ENCODE measurements around the gene CHAC1. TPM values are rescaled to one million over a fixed set of nuclear protein-coding genes. Genes with fewer than 3 reads are reported as not detected.
"Not testable (repeated sequence)": the region's sequence is repeated elsewhere in the genome, so short reads cannot be mapped to it uniquely, and the experiment has no call there.

CHAC1 gene
- total RNA-seq, 1 donor, result 1.9 TPM

DNA sequence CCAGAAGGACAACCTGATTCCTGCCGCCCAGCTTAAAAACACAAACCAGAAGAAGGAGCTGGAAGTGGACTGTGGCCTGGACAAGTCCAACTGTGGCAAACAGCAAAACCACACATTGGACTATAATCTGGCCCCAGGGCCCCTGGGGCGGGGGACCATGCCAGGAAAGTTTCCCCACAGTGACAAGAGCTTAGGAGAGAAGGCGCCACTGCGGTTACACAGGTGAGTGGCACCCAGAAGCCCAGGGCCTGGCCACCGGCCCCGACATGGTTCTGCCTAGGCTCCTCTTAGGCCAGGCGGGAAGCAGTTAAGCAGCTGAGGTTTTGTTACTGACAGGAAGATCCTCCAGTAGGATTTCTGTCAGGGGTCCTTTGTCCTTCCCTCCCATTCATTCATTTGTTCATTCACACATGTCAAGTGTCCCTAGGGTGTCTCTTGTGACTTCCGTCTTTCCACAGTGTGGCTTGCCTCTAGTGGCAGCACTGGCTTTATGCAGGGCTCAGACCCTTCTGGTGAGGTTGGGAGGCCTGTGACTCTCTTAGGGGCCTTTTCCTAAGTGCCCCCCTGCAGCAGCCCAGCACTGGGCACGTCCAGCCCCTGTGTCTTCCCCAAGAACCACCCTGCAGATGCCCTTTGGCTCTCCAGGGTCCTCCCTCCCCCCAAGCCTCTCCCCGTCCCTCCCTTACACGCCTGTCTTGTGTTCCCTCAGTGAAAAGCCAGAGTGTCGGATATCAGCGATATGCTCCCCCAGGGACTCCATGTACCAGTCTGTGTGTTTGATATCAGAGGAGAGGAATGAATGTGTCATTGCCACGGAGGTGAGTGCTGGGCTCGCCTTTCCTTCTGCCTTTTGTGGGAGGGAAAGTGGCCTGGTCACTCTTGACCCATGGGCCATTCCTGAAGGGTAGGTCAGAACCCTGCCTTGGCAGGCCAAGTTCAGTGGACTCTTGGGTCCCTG lies 16.3 kb upstream of the CHAC1 start:
- DNase-seq (ENCODE audit: low read depth in 2 of 3, low spot score in 2 of 3), result no peak

DNA sequence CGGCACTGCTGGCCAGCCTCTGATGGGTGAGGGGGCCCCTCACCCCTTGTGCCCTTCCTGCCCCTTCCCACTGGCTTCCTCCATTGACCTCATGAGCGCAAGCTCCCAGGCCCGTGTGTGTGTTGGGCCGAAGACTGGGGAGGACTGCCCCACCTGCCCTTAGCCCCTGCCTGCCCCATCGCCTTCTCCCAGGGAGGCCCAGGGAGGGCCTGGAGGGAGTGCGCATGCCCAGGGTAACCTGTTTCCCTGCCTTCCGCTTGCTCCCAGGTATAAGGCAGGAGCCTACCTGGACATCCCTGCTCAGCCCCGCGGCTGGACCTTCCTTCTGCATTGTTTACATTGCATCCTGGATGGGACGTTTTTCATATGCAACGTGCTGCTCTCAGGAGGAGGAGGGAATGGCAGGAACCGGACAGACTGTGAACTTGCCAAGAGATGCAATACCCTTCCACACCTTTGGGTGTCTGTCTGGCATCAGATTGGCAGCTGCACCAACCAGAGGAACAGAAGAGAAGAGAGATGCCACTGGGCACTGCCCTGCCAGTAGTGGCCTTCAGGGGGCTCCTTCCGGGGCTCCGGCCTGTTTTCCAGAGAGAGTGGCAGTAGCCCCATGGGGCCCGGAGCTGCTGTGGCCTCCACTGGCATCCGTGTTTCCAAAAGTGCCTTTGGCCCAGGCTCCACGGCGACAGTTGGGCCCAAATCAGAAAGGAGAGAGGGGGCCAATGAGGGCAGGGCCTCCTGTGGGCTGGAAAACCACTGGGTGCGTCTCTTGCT lies 15.3 kb upstream of the CHAC1 start:
- peak in 1 of 3 donors; percentile 40 for DNase-seq (ENCODE audit: low read depth in 2 of 3, low spot score in 2 of 3)

DNA sequence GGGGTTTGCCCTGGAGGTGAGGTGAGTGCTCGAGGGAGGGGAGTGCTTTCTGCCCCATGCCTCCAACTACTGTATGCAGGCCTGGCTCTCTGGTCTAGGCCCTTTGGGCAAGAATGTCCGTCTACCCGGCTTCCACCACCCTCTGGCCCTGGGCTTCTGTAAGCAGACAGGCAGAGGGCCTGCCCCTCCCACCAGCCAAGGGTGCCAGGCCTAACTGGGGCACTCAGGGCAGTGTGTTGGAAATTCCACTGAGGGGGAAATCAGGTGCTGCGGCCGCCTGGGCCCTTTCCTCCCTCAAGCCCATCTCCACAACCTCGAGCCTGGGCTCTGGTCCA lies 14.8 kb upstream of the CHAC1 start:
- DNase-seq (ENCODE audit: low read depth in 2 of 3, low spot score in 2 of 3), result no peak

DNA sequence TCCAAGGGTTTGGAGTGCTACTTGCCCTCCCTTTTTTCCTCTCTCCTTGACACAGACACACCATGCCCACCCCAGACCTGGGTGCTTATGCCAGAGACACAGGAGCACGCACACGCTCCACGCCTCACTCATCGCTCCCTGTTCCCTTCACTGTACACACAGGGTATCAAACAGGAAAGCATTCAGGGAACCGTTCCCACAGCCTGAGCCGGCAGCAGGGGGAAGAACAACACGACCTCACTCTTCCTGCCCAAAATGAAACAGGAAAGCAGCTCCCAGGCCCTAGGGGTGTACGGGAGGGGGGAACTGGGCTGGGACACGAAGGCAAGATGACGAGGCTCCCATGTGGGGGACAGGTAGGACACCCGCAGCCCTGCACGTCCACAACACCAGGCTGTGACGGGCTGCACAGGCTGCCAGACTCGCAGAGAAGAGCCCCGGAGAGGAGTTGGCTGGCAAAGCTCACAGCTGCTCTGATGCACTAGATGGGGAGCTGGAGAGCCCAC lies 12.9 kb upstream of the CHAC1 start:
- DNase-seq (ENCODE audit: low read depth in 2 of 3, low spot score in 2 of 3), result peak in 1 of 3 donors; percentile 26

DNA sequence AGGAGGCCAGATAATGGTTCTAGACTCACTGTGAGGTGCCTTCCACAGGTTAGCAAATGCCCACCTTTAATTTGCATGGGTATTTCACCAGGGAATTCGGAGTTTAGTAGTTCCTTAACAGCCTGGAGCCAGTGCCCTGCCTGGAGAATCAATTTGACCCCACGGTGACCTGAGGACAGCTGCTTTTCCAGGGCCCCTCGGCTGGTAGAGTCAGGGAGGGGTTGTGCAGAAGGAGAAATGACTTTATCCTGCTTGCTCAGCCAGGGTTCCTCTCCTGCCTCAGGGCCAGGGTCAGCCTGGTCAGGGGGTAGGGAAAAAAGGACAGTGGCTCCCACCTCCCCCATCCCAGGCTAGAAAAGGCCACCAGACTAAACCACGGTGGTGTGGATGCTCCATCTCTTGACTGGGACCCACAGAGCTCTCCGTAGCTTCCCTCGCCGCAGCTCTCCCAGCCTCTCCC lies 12.2 kb upstream of the CHAC1 start:
- no peak for DNase-seq (ENCODE audit: low read depth in 2 of 3, low spot score in 2 of 3)

DNA sequence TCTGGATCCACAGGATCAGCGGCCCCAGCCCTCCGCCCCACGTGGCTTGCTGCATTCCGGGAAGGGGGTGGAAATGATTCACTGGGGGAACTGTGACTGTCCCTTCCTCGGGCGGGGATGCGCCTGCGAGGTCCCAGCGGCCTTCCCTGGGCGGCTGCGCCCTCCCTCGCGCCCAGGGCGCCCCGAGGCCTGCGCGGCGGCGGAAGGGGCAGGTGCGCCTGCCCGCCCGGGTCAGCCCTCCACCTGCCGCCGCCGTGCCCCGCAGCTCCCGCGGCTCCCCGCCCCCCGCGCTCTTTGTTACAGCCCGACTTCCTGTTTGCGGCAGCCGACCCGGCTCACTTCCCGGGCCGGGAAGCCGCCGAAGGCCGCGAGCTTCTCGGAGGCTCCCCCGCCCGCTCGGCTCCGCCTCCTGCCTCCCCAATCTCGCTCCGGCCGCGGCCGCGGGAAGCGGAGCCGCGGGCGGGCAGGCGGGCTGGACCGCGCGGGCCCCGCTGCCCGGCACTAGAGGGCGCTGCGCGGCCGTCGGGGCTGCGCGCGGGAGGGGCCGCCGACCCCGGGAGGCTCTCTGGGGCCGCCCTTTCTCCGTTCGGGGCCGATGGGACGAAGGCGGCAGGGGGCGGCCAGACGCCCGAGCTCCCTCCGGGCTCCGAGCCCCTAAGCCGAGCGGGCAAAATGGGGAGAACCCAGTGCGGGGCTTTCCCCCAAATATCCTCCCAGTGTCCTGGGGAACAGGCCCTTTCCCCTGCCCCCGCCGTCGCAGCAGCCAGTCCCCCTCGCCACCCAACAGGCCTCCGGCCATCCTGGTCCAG lies 11.5 kb upstream of the CHAC1 start:
- DNase-seq (ENCODE audit: low read depth in 2 of 3, low spot score in 2 of 3), result peak in 2 of 3 donors; percentile 64 to 75

DNA sequence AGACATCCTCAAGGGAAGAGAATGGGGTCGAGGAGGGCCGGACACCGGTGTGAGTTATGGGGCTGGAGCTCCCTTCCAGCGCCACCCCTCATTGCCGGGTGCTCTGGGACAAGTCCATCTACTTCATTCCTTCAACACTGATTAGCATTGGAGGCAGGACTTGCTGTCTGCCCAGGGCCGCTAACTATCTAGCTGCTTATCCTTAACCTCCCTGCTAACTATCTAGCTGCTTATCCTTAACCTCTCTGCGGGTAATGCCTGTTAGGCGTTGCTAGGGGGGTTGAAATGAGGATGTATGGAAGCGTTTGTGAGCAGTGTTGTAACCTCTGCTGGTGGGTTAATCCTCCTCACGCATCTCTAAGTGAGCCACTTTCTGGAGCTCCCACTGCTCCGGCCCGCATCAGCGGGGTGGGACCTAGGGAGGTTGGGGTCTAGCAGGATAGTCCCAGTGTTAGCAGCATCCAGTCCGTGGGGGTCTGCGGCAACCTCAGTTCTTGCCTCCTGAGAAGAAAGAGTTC lies 10.9 kb upstream of the CHAC1 start:
- peak in 1 of 3 donors; percentile 42 for DNase-seq (ENCODE audit: low read depth in 2 of 3, low spot score in 2 of 3)

DNA sequence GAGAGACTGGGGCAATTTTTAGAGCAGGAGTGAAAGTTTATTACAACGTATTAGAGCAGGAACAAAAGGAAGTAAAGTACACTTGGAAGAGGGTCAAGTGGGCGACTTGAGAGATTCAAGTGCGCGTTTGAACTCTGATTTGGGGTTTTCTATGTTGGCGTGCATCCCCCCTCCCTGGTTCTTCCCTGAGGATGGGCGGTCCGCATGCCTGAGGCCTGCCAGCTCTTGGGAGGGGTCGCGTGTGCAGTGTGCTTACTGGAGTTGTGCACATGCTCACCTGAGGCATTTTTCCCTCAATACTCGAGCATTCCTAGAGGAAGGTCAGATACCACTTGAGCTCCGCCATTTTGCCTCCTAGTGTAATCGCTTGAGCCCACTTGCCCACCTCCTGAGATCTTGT lies 10.4 kb upstream of the CHAC1 start:
- no peak for DNase-seq (ENCODE audit: low read depth in 2 of 3, low spot score in 2 of 3)

DNA sequence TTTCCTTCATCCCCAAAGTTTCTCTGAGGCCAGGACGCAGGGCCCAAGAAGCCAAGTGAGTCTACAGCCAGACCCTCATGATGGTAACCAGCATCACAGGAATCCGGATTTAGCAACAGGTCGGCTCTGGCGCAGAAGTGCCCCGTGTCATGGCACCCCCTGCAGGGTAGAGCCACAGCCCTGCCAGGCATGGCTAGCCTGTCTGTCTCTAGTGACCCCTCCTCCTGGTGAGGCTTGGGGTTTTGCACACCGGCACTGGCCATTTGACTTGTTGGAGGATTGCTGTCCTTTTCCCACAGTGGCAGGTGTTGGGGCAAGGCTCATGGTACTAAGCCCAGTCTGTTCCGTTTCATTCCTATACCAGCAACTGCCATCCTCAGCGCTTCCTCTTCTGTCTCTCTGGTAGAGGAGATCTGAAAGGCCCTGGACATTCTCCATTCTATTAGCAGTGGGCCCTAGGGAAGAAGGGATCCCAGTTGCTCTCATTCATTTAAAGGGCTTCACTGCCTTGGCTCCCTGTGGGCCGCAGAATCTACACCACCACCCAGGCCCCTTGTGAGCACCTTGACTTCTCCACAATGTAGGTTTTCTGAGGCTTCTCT lies 9.4 kb upstream of the CHAC1 start:
- DNase-seq (ENCODE audit: low read depth in 2 of 3, low spot score in 2 of 3), result no peak

DNA sequence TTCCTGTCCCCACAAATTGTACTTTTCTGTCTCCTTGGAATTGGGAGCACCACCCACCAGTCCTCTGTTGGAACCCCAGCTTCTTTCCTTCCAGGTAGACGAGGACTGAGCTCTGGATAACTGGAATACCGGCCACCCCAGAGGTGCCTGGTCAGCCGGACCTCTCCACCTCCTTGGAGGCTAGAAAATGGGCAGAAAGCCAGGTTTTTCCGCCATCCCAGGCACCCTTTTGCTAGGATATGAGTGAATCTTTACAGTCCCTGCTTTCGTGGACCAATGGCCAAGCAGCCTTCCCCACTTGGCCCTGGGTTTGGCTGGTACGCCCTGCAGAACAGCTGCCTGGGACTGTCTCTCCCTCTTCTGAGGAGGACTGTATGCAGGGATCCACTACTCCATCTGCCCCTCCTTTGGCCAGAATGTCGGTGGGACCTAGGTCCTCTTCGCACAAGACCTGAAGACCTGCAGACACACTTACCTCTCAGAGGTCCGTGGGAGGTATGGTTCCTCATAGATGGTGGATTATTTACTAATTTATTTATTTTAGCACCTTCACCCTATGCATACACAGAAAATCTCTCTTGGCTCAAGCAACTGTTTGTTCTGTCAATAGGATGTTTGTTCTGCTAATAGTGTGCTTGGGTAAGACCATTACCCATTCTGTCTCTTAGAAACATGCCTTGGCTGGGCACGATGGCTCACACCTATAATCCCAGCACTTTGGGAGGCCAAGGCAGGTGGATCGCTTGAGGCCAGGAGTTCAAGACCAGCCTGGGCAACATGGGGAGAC lies 8.6 kb upstream of the CHAC1 start:
- no peak for DNase-seq (ENCODE audit: low read depth in 2 of 3, low spot score in 2 of 3)

DNA sequence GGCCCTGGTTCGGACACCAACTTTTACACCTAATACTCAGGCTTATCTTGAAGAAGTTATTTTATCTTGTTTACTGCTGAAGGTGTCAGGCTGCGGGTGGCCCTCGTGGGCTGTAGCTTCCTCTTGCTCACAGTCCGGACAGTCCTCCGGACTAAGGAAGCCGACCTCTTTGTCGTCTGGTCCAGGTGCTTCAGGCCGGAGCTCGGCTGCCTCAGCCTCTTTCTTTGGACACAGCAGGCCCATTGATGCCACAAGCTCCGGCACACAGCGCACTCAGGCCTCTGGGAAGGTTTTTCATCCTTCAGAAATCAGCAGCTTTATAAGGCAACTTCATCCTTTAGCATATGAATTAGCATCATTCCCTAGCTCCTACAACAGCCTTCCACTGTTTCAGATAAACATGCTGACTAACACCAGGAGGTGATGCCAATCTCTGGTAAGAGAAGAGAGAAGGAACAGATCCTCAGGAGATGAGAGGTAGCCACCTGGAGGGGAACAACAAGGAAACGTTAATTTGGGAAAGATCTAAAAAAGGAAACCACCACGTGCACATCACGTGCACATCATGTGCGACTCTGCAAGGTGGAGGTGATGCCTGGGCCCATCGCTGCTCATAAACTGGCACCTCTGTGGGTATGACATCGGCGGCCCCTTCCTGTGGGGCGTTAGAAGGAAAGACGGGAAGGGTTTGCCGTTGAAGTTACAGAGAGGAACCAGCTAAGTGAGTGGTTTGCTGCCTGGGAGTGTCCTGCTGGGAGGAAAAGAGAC lies 4.4 kb upstream of the CHAC1 start:
- DNase-seq (ENCODE audit: low read depth in 2 of 3, low spot score in 2 of 3), result no peak

DNA sequence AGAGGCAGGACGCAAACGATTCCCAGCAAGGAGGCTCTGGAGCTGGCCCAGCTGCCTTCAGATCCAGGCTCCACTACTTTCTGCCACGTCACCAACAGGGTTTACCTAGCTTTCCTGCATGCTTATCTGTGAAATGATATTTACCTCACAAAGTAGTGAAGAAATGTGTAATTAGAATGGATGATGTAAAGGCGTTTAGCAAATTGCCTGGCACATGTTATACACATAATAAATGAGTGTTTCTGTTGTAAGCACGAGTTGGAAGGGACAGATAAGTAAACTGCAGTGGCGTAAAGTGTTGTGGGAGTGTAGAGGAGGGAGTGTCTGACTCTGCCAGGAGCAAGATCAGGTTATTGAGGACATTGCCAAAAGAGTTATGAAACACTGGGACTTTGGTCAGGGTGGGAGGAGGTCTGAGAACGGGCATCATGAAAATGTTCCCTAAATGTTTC lies 3.5 kb upstream of the CHAC1 start:
- DNase-seq (ENCODE audit: low read depth in 2 of 3, low spot score in 2 of 3), result no peak

DNA sequence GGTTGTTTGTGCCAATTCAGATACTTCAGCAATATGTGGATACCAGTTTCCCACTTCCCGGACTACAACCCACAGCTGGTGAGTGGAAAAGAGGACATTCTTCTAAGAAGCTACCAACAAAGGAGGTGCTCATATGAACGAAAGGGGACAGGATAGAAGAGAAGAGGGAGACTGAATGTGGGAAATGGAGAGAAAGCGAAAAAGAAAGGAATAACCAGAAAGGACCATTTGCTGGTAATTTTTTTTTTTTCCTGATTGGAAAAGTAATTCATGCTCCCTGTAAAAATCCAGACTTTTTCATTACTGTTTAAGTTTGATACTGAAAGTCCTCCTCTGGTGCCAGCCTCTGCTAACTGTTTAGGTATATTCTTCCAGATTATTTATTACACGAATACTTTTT lies 1.5 kb upstream of the CHAC1 start:
- no peak for DNase-seq (ENCODE audit: low read depth in 2 of 3, low spot score in 2 of 3)

DNA sequence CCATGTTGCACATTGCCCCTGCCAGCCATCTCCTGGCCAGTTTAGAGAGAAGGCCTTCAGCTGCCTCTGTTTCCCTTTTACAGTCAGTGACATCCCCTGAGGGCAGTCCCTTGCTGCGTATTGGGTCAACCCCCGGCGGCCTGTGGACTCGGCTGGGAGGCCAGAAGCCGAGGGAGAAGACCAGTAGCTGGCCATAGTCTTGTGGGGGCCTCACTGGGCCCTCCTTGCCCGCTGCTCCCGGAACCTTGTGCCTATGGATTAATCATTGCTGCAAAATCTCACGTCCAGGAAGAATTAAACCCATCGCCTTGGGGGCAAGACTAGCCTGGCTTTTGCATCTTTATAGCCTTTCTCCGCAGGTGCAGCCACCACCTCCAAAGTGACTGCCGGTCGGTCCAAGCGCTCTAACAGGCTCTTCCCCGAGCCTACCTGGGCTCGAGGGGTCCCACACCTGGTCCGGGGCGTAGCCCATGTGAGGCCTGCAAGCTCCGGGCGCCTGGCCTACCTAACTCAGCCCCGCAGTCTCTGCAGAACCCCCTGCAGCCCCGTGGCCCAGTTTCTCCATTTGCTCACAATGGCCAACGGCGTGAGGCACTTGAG lies 870 bp upstream of the CHAC1 start:
- no peak for DNase-seq (ENCODE audit: low read depth in 2 of 3, low spot score in 2 of 3)

DNA sequence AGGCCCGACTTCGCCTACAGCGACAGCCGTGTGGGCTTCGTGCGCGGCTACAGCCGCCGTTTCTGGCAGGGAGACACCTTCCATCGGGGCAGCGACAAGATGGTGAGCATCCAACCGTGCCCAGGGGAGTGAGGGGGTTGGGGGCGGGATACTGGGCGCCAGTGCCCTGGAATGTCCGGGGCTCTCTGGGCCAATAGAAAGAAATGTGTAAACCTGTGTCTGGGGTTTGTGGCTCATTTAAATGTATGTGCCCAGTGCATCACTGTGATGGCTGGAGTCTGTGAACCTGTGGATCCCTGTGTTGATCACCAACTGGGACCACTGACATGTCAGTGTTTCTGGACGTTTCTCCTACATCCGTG lies 423 bp downstream of the CHAC1 start:
- no peak for DNase-seq (ENCODE audit: low read depth in 2 of 3, low spot score in 2 of 3)

DNA sequence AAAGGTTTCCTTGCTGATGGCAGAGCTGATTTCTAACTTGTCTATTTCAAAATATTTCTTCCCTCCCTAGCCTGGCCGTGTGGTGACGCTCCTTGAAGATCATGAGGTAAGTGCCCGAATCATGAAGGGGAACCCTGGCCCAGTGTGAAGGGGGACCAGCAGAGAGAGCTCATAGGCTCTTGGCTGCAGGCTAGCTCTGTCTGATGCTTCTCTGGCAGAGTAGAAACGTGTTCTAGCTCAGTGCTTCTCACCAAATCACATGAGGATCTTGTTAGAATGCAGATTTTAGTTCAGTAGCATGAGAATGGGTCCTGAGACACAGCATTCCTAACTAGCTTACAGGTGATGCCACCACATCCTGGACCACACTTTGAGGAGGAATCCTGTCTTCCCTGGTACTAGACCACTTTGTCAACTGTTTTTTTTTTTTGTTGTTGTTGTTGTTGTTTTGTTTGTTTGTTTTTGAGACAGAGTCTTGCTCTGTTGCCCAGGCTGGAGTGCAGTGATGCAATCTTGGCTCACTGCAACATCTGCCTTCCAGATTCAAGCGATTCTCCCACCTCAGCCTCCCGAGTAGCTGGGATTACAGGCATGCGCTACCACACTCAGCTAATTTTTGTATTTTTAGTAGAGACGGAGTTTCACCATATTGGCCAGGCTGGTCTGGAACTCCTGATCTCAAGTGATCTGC lies 1.0 kb downstream of the CHAC1 start:
- not testable (repeated sequence) for DNase-seq (ENCODE audit: low read depth in 2 of 3, low spot score in 2 of 3)

DNA sequence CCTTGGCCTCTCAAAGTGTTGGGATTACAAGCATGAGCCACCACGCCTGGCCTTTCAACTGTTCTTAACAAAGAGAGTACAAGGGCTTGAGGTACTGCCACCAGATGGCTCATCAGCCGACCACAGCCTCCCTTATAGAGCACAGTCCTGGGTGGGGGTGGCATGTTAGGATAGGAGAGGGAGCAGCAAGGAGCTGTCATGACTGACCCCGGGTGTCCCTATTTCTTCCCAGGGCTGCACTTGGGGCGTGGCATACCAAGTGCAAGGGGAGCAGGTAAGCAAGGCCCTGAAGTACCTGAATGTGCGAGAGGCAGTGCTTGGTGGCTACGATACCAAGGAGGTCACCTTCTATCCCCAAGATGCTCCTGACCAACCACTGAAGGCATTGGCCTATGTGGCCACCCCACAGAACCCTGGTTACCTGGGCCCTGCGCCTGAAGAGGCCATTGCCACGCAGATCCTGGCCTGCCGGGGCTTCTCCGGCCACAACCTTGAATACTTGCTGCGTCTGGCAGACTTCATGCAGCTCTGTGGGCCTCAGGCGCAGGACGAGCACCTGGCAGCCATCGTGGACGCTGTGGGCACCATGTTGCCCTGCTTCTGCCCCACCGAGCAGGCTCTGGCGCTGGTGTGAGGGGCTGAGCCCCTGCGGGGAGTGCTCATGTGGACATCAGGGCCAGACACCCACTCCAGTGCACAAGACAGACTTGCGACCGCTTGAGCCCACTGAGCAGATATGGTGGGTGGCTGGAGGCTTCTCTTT lies 2.1 kb downstream of the CHAC1 start:
- no peak for DNase-seq (ENCODE audit: low read depth in 2 of 3, low spot score in 2 of 3)

All from hematopoietic multipotent progenitor cell (in vitro differentiated cells).